Measurements from ENCODE around the gene ADCY1. TPM values are rescaled to one million over a fixed set of nuclear protein-coding genes. Genes with fewer than 3 reads are reported as not detected.

Gene ADCY1
- total RNA-seq, 1 donor from 2014 or later: 0.05 TPM

DNA sequence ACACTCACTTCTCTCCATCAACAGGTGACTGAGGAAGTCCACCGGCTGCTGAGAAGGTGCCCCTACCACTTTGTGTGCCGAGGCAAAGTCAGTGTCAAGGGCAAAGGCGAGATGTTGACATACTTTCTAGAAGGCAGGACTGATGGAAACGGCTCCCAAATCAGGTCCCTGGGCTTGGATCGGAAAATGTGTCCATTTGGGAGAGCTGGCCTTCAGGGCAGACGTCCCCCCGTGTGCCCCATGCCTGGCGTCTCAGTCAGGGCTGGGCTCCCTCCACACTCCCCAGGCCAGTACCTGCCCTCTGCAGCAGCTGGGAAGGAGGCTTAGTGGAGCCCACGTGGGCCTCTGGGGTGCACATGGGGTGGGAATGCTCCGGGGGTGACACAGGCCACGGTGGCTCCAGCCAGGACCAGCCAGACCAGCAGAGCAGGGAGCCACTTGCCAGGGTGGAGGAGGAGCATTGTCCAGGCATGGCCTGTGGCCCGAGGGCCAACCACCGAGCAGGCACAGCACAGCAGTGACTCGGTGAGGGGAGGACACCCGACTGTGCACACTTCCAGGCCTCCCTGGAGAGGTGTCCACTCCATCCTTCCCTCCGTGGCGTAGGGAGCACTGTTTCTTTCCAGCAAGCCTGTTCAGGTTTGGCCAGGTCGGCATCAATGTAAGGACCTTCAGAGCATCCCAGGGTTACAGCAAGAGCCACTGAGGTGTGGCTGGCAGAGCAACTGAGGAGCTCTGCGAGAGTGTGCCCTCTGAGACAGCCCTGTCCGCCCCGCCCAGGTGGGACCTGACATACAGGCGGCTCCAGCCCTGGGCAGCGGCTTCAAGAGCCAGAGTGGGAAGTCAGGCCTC, 139.7 kb downstream of the ADCY1 start:
- Mint-ChIP-seq H3K36me3 (ENCODE audit: unreplicated experiment) (no peaks in the 10 kb centered on the region), H3K27me3 (ENCODE audit: unreplicated experiment) (no peaks in the 10 kb centered on the region), H3K9me3 (ENCODE audit: unreplicated experiment) (no peaks in the 10 kb centered on the region), H3K27ac (ENCODE audit: unreplicated experiment) (no peak overlapping the region), H3K4me1 (ENCODE audit: unreplicated experiment) (no peaks in the 10 kb centered on the region), H3K4me3 (ENCODE audit: unreplicated experiment) (no peak overlapping the region)
- TF ChIP-seq, protein P1, sequence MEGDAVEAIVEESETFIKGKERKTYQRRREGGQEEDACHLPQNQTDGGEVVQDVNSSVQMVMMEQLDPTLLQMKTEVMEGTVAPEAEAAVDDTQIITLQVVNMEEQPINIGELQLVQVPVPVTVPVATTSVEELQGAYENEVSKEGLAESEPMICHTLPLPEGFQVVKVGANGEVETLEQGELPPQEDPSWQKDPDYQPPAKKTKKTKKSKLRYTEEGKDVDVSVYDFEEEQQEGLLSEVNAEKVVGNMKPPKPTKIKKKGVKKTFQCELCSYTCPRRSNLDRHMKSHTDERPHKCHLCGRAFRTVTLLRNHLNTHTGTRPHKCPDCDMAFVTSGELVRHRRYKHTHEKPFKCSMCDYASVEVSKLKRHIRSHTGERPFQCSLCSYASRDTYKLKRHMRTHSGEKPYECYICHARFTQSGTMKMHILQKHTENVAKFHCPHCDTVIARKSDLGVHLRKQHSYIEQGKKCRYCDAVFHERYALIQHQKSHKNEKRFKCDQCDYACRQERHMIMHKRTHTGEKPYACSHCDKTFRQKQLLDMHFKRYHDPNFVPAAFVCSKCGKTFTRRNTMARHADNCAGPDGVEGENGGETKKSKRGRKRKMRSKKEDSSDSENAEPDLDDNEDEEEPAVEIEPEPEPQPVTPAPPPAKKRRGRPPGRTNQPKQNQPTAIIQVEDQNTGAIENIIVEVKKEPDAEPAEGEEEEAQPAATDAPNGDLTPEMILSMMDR (IDR thresholded peaks at IDR 0.05): no peak
- peak; percentile 78 for DNase-seq (ENCODE audit: extremely low spot score, unreplicated experiment)

DNA sequence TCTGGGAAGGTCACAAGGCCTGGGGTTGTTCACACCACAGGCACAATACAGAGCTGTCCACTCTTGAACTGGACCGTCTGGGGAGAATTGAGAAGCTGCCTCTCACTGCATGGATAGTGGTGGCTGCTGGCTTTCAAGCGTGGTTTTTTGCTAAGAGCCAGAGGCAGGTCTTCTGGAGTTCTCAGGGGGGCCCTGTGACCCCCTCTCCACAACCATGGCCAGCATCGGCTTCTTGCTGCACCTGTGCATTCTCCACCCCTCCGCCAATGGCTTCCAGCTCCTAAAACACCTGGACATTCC, 140.3 kb downstream of the ADCY1 start:
- H3K9me3 Mint-ChIP-seq (ENCODE audit: unreplicated experiment): no peaks in the 10 kb centered on the region
- TF ChIP-seq, protein P1 (IDR thresholded peaks at IDR 0.05): no peak
- no peaks in the 10 kb centered on the region for H3K27me3 Mint-ChIP-seq (ENCODE audit: unreplicated experiment)

DNA sequence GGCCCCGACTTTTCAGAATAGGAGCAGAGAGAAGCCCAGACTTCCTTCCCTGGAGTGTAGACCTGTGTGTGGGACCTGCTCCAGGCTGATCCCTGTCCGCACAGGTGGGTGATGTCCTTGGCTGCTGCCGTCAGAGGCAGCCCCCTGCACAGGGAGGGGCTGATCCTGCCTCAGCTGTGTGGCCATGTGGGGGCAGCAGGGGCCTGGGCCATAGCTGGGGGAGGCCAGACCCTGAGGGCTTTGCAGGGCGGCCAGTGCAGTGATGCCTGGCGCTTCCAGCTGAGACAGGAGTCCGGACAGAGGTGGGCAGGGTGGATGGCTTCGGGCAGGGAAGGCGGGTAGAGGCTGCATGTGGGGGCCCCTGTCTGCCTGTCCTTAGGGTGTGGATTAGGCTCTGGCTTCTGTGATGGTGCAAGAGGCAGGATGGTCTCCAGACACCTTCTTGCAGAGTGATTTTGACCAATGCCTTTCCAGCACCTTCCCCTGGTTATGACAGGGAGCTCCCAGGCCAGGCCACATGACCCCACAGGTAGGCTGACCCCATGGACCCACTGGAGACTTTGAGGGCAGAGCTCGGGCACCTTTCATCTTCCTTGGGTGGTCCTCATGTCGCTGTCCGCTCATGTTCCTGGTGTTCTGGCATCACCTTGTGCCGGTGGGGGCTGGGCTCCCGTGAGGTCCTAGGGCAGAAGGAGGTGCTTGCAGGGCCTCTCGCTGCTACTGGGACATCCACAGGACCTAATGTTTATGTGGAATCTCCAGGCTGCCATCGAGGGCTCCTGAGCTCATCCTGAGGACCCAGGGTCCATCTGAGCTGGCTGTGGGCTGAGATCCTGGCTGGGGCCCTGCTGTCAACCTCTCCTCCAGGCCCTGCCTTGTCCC, 141.5 kb downstream of the ADCY1 start:
- Mint-ChIP-seq H3K36me3 (ENCODE audit: unreplicated experiment) (no peaks in the 10 kb centered on the region), H3K4me1 (ENCODE audit: unreplicated experiment) (no peaks in the 10 kb centered on the region), H3K4me3 (ENCODE audit: unreplicated experiment) (no peak overlapping the region), H3K9me3 (ENCODE audit: unreplicated experiment) (no peaks in the 10 kb centered on the region), H3K27ac (ENCODE audit: unreplicated experiment) (no peak overlapping the region), H3K27me3 (ENCODE audit: unreplicated experiment) (no peaks in the 10 kb centered on the region)
- peak; percentile 63 for DNase-seq (ENCODE audit: extremely low spot score, unreplicated experiment)
- TF ChIP-seq, protein P1 (IDR thresholded peaks at IDR 0.05): no peak

More for the DNA sequence above, 140.3 kb downstream of the ADCY1 start:
- Mint-ChIP-seq H3K36me3 (ENCODE audit: unreplicated experiment) (no peaks in the 10 kb centered on the region), H3K4me1 (ENCODE audit: unreplicated experiment) (no peaks in the 10 kb centered on the region), H3K4me3 (ENCODE audit: unreplicated experiment) (no peak overlapping the region), H3K27ac (ENCODE audit: unreplicated experiment) (no peak overlapping the region)
- DNase-seq (ENCODE audit: extremely low spot score, unreplicated experiment): peak; percentile 44

DNA sequence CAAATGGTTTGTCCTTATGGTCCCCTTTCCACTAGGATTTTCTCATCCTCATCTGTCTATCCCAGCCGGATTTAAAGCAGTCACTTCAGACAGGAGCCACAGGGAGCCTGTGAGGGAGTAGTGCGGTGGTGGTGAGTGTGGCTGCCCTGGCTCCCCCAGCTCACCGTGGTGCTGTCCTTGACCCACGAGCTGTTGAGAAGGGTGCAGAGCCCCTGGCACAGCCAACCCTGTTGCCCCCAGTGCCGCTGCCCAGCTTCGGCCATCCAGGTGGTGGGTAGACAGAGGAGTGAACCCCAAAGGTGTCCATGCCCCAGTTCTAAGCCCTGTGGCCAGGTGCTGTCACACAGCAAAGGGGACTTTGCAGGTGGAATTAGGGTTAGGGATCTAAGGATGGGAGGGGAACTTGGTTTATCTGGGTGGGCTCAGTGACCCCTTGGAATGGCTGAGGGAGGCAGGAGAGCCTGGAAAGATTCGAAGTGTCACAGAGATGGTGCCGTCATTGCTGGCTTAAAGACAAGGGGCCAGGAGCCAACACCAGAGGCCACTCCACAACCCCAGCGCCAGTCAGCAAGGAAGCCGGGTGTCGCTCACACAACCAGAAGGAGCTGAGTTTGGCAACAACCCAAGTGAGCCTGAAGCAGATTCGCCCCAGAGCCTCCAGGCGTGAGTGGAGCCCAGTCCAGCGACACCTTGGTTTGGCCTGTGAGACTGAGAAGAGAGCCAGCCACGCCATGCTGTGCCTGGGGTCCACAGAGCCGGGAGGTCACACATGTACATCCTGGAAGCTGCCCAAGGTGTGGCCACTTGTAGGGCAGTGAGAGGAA, 142.4 kb downstream of the ADCY1 start:
- no peaks in the 10 kb centered on the region for H3K36me3 Mint-ChIP-seq (ENCODE audit: unreplicated experiment)
- H3K27ac Mint-ChIP-seq (ENCODE audit: unreplicated experiment): no peak overlapping the region
- H3K4me3 Mint-ChIP-seq (ENCODE audit: unreplicated experiment): no peak overlapping the region
- no peaks in the 10 kb centered on the region for H3K27me3 Mint-ChIP-seq (ENCODE audit: unreplicated experiment)
- peak; percentile 82 for DNase-seq (ENCODE audit: extremely low spot score, unreplicated experiment)
- TF ChIP-seq, protein P1 (IDR thresholded peaks at IDR 0.05): no peak
- no peaks in the 10 kb centered on the region for H3K4me1 Mint-ChIP-seq (ENCODE audit: unreplicated experiment)
- no peaks in the 10 kb centered on the region for H3K9me3 Mint-ChIP-seq (ENCODE audit: unreplicated experiment)

All from osteocyte (in vitro differentiated cells).